Sigmoid colon (tissue), 4 donors: ENCODE results near the gene SNTG2.

Experiments
- EP300 ChIP-seq, 4 donors: sonication (generic); formaldehyde crosslinking; IDR thresholded peaks; one replicate each; pipeline ENCODE4 v1.6.1; 2017; ENCODE audit warnings: antibody characterized with exemption in 4 of 4
- POLR2A ChIP-seq, 2 donors: fragments of 450-650 bp; IDR thresholded peaks; one replicate each; pipeline ENCODE4 v1.6.1; 2016; ENCODE audit warnings: antibody characterized with exemption in 2 of 2, mild to moderate bottlenecking in 2 of 2, moderate library complexity in 2 of 2
- POLR2AphosphoS5 ChIP-seq, 4 donors: sonication (generic); formaldehyde crosslinking; IDR thresholded peaks; one replicate each; pipeline ENCODE4 v1.6.1; 2017; ENCODE audit warnings: antibody characterized with exemption in 4 of 4
- TF ChIP-seq, protein P1 (sequence below), 4 experiments: fragments of 450-650 bp in 3 of 4; fragments of 200-600 bp in 1 of 4; IDR thresholded peaks; one replicate each; pipeline ENCODE4 v1.5.1; 2016 to 2019; ENCODE audit warnings: antibody characterized with exemption in 4 of 4, mild to moderate bottlenecking in 3 of 4, moderate library complexity in 2 of 4

DNA sequence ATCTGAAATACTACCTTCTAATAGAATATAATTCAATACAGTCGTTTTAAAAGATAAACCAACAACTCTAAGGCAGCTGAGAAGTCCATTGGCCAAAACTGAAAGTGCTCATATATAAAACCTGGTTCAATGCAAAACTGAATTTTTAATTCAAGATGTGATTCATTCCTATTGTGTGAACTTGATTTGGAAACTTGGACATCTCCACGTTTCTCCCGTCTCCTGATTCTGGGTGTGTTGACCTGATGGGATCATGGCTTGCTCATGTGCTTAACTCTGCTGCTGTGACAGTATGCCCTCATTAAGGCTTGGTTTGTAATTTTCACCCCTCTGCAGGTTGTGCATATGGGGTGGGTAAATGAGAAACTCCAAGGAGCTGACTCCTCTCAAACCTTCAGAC lies 296.3 kb downstream of the SNTG2 start:
- TF ChIP-seq, protein P1, sequence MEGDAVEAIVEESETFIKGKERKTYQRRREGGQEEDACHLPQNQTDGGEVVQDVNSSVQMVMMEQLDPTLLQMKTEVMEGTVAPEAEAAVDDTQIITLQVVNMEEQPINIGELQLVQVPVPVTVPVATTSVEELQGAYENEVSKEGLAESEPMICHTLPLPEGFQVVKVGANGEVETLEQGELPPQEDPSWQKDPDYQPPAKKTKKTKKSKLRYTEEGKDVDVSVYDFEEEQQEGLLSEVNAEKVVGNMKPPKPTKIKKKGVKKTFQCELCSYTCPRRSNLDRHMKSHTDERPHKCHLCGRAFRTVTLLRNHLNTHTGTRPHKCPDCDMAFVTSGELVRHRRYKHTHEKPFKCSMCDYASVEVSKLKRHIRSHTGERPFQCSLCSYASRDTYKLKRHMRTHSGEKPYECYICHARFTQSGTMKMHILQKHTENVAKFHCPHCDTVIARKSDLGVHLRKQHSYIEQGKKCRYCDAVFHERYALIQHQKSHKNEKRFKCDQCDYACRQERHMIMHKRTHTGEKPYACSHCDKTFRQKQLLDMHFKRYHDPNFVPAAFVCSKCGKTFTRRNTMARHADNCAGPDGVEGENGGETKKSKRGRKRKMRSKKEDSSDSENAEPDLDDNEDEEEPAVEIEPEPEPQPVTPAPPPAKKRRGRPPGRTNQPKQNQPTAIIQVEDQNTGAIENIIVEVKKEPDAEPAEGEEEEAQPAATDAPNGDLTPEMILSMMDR (IDR thresholded peaks at IDR 0.05), result no peak
- no peak for TF ChIP-seq POLR2AphosphoS5 (IDR thresholded peaks at IDR 0.05)
- TF ChIP-seq POLR2A (IDR thresholded peaks at IDR 0.05), result no peak
- no peak for TF ChIP-seq EP300 (IDR thresholded peaks at IDR 0.05)
